Measurements from ENCODE around the gene NAT8L.

The NAT8L gene

GRCh38 chr4:2076908-2077536, 17.9 kb downstream of the NAT8L start:
- in situ Hi-C loops (cut with MboI; ENCODE audit: low pct_unique_long_range_greater_than_20kb, low sequenced_read_pairs, unreplicated experiment): no loop called here
- no peak for TF ChIP-seq CTCF (IDR thresholded peaks at IDR 0.05; ENCODE audit: extremely low read depth, insufficient read depth, missing control alignments)
- DNase-seq (ENCODE audit: low spot score): peak; percentile 31

- in situ Hi-C loops (cut with MboI; ENCODE audit: low pct_unique_long_range_greater_than_20kb, low sequenced_read_pairs, unreplicated experiment): no loop called here
- DNase-seq (ENCODE audit: low spot score): peak; percentile 52
- TF ChIP-seq CTCF (IDR thresholded peaks at IDR 0.05; ENCODE audit: extremely low read depth, insufficient read depth, missing control alignments): no peak
Observed at GRCh38 chr4:2077537-2078460, 18.7 kb downstream of the NAT8L start.

GRCh38 chr4:2078584-2078983, 19.5 kb downstream of the NAT8L start:
- no peak for DNase-seq (ENCODE audit: low spot score)
- TF ChIP-seq CTCF (IDR thresholded peaks at IDR 0.05; ENCODE audit: extremely low read depth, insufficient read depth, missing control alignments): no peak

GRCh38 chr4:2079006-2079405, 19.9 kb downstream of the NAT8L start:
- no peak for DNase-seq (ENCODE audit: low spot score)
- TF ChIP-seq CTCF (IDR thresholded peaks at IDR 0.05; ENCODE audit: extremely low read depth, insufficient read depth, missing control alignments): no peak
- in situ Hi-C loops (cut with MboI; ENCODE audit: low pct_unique_long_range_greater_than_20kb, low sequenced_read_pairs, unreplicated experiment): no loop called here

More at GRCh38 chr4:2078584-2078983, 19.5 kb downstream of the NAT8L start:
- in situ Hi-C loops (cut with MboI; ENCODE audit: low pct_unique_long_range_greater_than_20kb, low sequenced_read_pairs, unreplicated experiment): no loop called here

- no peak for TF ChIP-seq CTCF (IDR thresholded peaks at IDR 0.05; ENCODE audit: extremely low read depth, insufficient read depth, missing control alignments)
- DNase-seq (ENCODE audit: low spot score): no peak
- in situ Hi-C loops (cut with MboI; ENCODE audit: low pct_unique_long_range_greater_than_20kb, low sequenced_read_pairs, unreplicated experiment): no loop called here
Observed at GRCh38 chr4:2079926-2080325, 20.8 kb downstream of the NAT8L start.

GRCh38 chr4:2080429-2081300, 21.5 kb downstream of the NAT8L start:
- TF ChIP-seq CTCF (IDR thresholded peaks at IDR 0.05; ENCODE audit: extremely low read depth, insufficient read depth, missing control alignments): no peak
- no peak for DNase-seq (ENCODE audit: low spot score)

More at GRCh38 chr4:2080429-2081300, 21.5 kb downstream of the NAT8L start:
- in situ Hi-C loops (cut with MboI; ENCODE audit: low pct_unique_long_range_greater_than_20kb, low sequenced_read_pairs, unreplicated experiment): no loop called here
